OCI-LY7 (cell line): ENCODE measurements around the gene CALD1. TPM values are rescaled to one million over a fixed set of nuclear protein-coding genes. Genes with fewer than 3 reads are reported as not detected.

Experiments
- BruUV-seq: library from RNA; stranded (reverse); fragments of 400-500 nt; replicated peaks from 2 replicates; lab custom pipeline; 2021; lab: Mats Ljungman, UMichigan
- CTCF ChIA-PET: fragments of 300-600 bp; sonication (Branson Sonifier 250); formaldehyde crosslinking; loops from one replicate; lab custom pipeline; 2022; ENCODE audit warnings: antibody characterized with exemption; ENCODE audit not compliant: unreplicated experiment; lab: Charles Lee
- POLR2A ChIA-PET: fragments of 300-600 bp; sonication (Branson Sonifier 250); formaldehyde crosslinking; loops from one replicate; lab custom pipeline; 2022; ENCODE audit warnings: antibody characterized with exemption; lab: Charles Lee
- DNase-seq: peaks from one replicate; pipeline ENCODE4 v3.0.0-alpha.2; 2015; ENCODE audit warnings: low spot score
- H2AFZ ChIP-seq: fragments of 200-600 bp; sonication (generic), shearing (Covaris generic); 2 replicates; pipeline ENCODE4 v1.6.1; 2014; ENCODE audit warnings: mild to moderate bottlenecking, antibody characterized with exemption, low read length, moderate library complexity
- H3K27ac ChIP-seq: fragments of 200-600 bp; sonication (generic); 2 replicates; pipeline ENCODE4 v1.5.1; 2014; ENCODE audit warnings: mixed run types, low read depth, mild to moderate bottlenecking, moderate library complexity, low read length, inconsistent platforms; ENCODE audit not compliant: poor library complexity, severe bottlenecking
- H3K36me3 ChIP-seq: fragments of 200-600 bp; sonication (generic); 2 replicates; pipeline ENCODE4 v1.6.1; 2014; ENCODE audit warnings: mild to moderate bottlenecking, antibody characterized with exemption, low read length, moderate library complexity, mixed read lengths; ENCODE audit not compliant: insufficient read depth
- H3K4me1 ChIP-seq: fragments of 200-600 bp; sonication (generic); 2 replicates; pipeline ENCODE4 v1.5.1; 2014; ENCODE audit warnings: mild to moderate bottlenecking, low read length; ENCODE audit not compliant: insufficient read depth, poor library complexity, severe bottlenecking
- H3K4me2 ChIP-seq: fragments of 200-600 bp; sonication (generic); 2 replicates; pipeline ENCODE4 v1.6.1; 2014; ENCODE audit warnings: mild to moderate bottlenecking, low read length
- H3K4me3 ChIP-seq: fragments of 200-600 bp; sonication (generic); 2 replicates; pipeline ENCODE4 v1.5.1; 2014; ENCODE audit warnings: mild to moderate bottlenecking, low read depth, low read length; ENCODE audit not compliant: poor library complexity, severe bottlenecking
- H3K79me2 ChIP-seq: fragments of 200-600 bp; sonication (generic); 2 replicates; pipeline ENCODE4 v1.6.1; 2016; ENCODE audit warnings: low read depth, mild to moderate bottlenecking, low read length, moderate library complexity, mixed read lengths; ENCODE audit not compliant: insufficient read depth
- H3K9me2 ChIP-seq: fragments of 200-600 bp; sonication (generic); 2 replicates; pipeline ENCODE4 v1.6.1; 2016; ENCODE audit warnings: mild to moderate bottlenecking, low read length, mixed read lengths; ENCODE audit not compliant: insufficient read depth
- H3K9me3 ChIP-seq: fragments of 200-600 bp; sonication (generic); 2 replicates; pipeline ENCODE4 v1.6.1; 2014; ENCODE audit warnings: mild to moderate bottlenecking, mixed run types, low read length, mixed read lengths
- H4K20me1 ChIP-seq: fragments of 200-600 bp; sonication (generic); 2 replicates; pipeline ENCODE4 v1.6.1; 2014; ENCODE audit warnings: mild to moderate bottlenecking, antibody characterized with exemption, low read length, moderate library complexity, mixed read lengths; ENCODE audit not compliant: insufficient read depth
- CTCF ChIP-seq: fragments of 200-600 bp; sonication (generic); conservative IDR thresholded peaks from 2 replicates; pipeline ENCODE4 v1.5.1; 2014; ENCODE audit warnings: mild to moderate bottlenecking, antibody characterized with exemption, low read length, moderate library complexity, mixed read lengths
- EZH2phosphoT487 ChIP-seq: fragments of 200-600 bp; sonication (generic); IDR thresholded peaks from 2 replicates; pipeline ENCODE4 v1.6.1; 2018; ENCODE audit warnings: low read depth, borderline replicate concordance, mild to moderate bottlenecking, mixed run types, antibody characterized with exemption, low read length, moderate library complexity, mixed read lengths
- intact Hi-C: fragments of 100-400 bp; cut with micrococcal nuclease; formaldehyde crosslinking; loops from one replicate; pipeline ENCODE4 v1.10.0; 2022; ENCODE audit not compliant: unreplicated experiment
- total RNA-seq, 2 experiments: library from RNA; depleted of rRNA in 1 of 2; stranded (reverse); fragments of >200 nt in 1 of 2; shearing (Covaris generic) in 1 of 2; gene quantifications; 2 replicates each; pipeline ENCODE4 v1.2.3, GENCODE V29; 2014 to 2022

CALD1 gene
- total RNA-seq, 2 experiments from 2014 or later: 0.25 to 0.49 TPM

- POLR2A ChIA-PET: interaction anchor here (0.7 kb wide), 1 partner anchor 49 kb away, joined by 3 read pairs; no protein-coding TSS in a partner anchor
- Histone ChIP-seq H4K20me1 (no peaks in the 10 kb centered on the region), H3K4me3 (no peak overlapping the region), H3K9me2 (no peaks in the 10 kb centered on the region), H3K79me2 (no peaks in the 10 kb centered on the region), H2AFZ (no peak overlapping the region), H3K27ac (no peak overlapping the region), H3K4me2 (no peak overlapping the region), H3K4me1 (no peaks in the 10 kb centered on the region), H3K9me3 (no peaks in the 10 kb centered on the region), H3K36me3 (no peaks in the 10 kb centered on the region)
- intact Hi-C loops: loop anchor here (10.0 kb wide), 1 partner anchor 513 kb away; no protein-coding TSS in a partner anchor
- CTCF ChIA-PET: no interaction called here
- BruUV-seq: no TSS peak
- TF ChIP-seq CTCF: no peak
- no peak for TF ChIP-seq EZH2phosphoT487
- DNase-seq: no peak
Observed at GRCh38 chr7:134948246-134948645, 168.8 kb downstream of the CALD1 start.

- H3K4me2 ChIP-seq: no peak overlapping the region
- no peak overlapping the region for H2AFZ ChIP-seq
- H3K9me3 ChIP-seq: no peaks in the 10 kb centered on the region
- H3K9me2 ChIP-seq: no peaks in the 10 kb centered on the region
- ChIA-PET POLR2A (interaction anchor here (0.7 kb wide), 1 partner anchor 49 kb away, joined by 3 read pairs; no protein-coding TSS in a partner anchor), CTCF (no interaction called here)
- H3K79me2 ChIP-seq: no peaks in the 10 kb centered on the region
- no peak overlapping the region for H3K27ac ChIP-seq
- intact Hi-C loops: loop anchor here (10.0 kb wide), 1 partner anchor 514 kb away; no protein-coding TSS in a partner anchor
- TF ChIP-seq CTCF (no peak), EZH2phosphoT487 (no peak)
- no peaks in the 10 kb centered on the region for H3K36me3 ChIP-seq
- H3K4me3 ChIP-seq: no peak overlapping the region
- H3K4me1 ChIP-seq: no peaks in the 10 kb centered on the region
- H4K20me1 ChIP-seq: no peaks in the 10 kb centered on the region
- BruUV-seq: no TSS peak
- no peak for DNase-seq
Observed at GRCh38 chr7:134948736-134949135, 169.3 kb downstream of the CALD1 start.

GRCh38 chr7:134949171-134949570, 169.7 kb downstream of the CALD1 start:
- no peaks in the 10 kb centered on the region for H3K79me2 ChIP-seq
- H3K9me3 ChIP-seq: no peaks in the 10 kb centered on the region
- H4K20me1 ChIP-seq: no peaks in the 10 kb centered on the region
- H3K4me2 ChIP-seq: no peak overlapping the region
- ChIA-PET POLR2A (no interaction called here), CTCF (no interaction called here)
- H3K9me2 ChIP-seq: no peaks in the 10 kb centered on the region
- no peaks in the 10 kb centered on the region for H3K4me1 ChIP-seq
- no peak overlapping the region for H3K4me3 ChIP-seq
- no peak for DNase-seq
- no TSS peak for BruUV-seq
- no peak for TF ChIP-seq CTCF
- TF ChIP-seq EZH2phosphoT487: no peak
- H3K36me3 ChIP-seq: no peaks in the 10 kb centered on the region
- H2AFZ ChIP-seq: no peak overlapping the region
- no peak overlapping the region for H3K27ac ChIP-seq
- intact Hi-C loops: loop anchor here (10.0 kb wide), 1 partner anchor 514 kb away; no protein-coding TSS in a partner anchor
